ENCODE results near the gene RAB11A. TPM values are rescaled to one million over a fixed set of nuclear protein-coding genes. Genes with fewer than 3 reads are reported as not detected.
"Not testable (repeated sequence)": the region's sequence is repeated elsewhere in the genome, so short reads cannot be mapped to it uniquely, and the experiment has no call there.

RAB11A gene
- total RNA-seq, 2 donors from 2014 or later = 178 to 223 TPM

GRCh38 chr15:65856821-65857455, 12.4 kb upstream of the RAB11A start:
- Histone ChIP-seq H3K27ac (no peak overlapping the region), H3K36me3 (no peaks in the 10 kb centered on the region), H3K27me3 (replicated peaks; ENCODE audit: insufficient read depth) (no peaks in the 10 kb centered on the region), H3K9me3 (no peaks in the 10 kb centered on the region), H3K4me1 (replicated peaks) (no peaks in the 10 kb centered on the region), H3K4me3 (no peak overlapping the region)
- peak; percentile 55 to 71 (median 68) for TF ChIP-seq CTCF (IDR thresholded peaks at IDR 0.05)
- no peak for TF ChIP-seq POLR2AphosphoS5 (IDR thresholded peaks at IDR 0.05)
- no peak for TF ChIP-seq POLR2A (IDR thresholded peaks at IDR 0.05)
- intact Hi-C loops (cut with DNase I) = no loop called here
- peak; percentile 67 for DNase-seq (ENCODE audit: low spot score)
- 73% methylated on average over 12 of the region's 12 CpGs for WGBS

- no peak for DNase-seq (ENCODE audit: low spot score)
- 61% methylated on average over 5 of the region's 5 CpGs for WGBS
- no peaks in the 10 kb centered on the region for H3K27me3 ChIP-seq (replicated peaks; ENCODE audit: insufficient read depth)
- no peak for TF ChIP-seq CTCF (IDR thresholded peaks at IDR 0.05)
- no peak for TF ChIP-seq POLR2AphosphoS5 (IDR thresholded peaks at IDR 0.05)
- no peak for TF ChIP-seq POLR2A (IDR thresholded peaks at IDR 0.05)
- H3K36me3 ChIP-seq = no peaks in the 10 kb centered on the region
- no peaks in the 10 kb centered on the region for H3K4me1 ChIP-seq (replicated peaks)
- intact Hi-C loops (cut with DNase I) = no loop called here
- H3K9me3 ChIP-seq = no peaks in the 10 kb centered on the region
- no peak overlapping the region for H3K27ac ChIP-seq
- no peak overlapping the region for H3K4me3 ChIP-seq
These were observed 11.4 kb upstream of the RAB11A start for GRCh38 chr15:65857718-65858402.

GRCh38 chr15:65862682-65863081, 6.6 kb upstream of the RAB11A start:
- no peak for TF ChIP-seq CTCF (IDR thresholded peaks at IDR 0.05)
- TF ChIP-seq POLR2AphosphoS5 (IDR thresholded peaks at IDR 0.05) = no peak
- TF ChIP-seq POLR2A (IDR thresholded peaks at IDR 0.05) = no peak
- Histone ChIP-seq H3K36me3 (no peaks in the 10 kb centered on the region), H3K9me3 (no peaks in the 10 kb centered on the region), H3K27ac (no peak overlapping the region), H3K4me3 (no peak overlapping the region), H3K4me1 (replicated peaks) (no peaks in the 10 kb centered on the region), H3K27me3 (replicated peaks; ENCODE audit: insufficient read depth) (no peaks in the 10 kb centered on the region)
- intact Hi-C loops (cut with DNase I) = no loop called here
- WGBS = 38% methylated on average over 1 of the region's 1 CpG
- no peak for DNase-seq (ENCODE audit: low spot score)

GRCh38 chr15:65863106-65863505, 6.2 kb upstream of the RAB11A start:
- no peak for TF ChIP-seq POLR2AphosphoS5 (IDR thresholded peaks at IDR 0.05)
- TF ChIP-seq CTCF (IDR thresholded peaks at IDR 0.05) = no peak
- no peak for TF ChIP-seq POLR2A (IDR thresholded peaks at IDR 0.05)
- intact Hi-C loops (cut with DNase I) = no loop called here
- 96% methylated on average over 6 of the region's 6 CpGs for WGBS
- H3K27ac ChIP-seq = no peak overlapping the region
- no peaks in the 10 kb centered on the region for H3K36me3 ChIP-seq
- DNase-seq (ENCODE audit: low spot score) = no peak
- no peaks in the 10 kb centered on the region for H3K27me3 ChIP-seq (replicated peaks; ENCODE audit: insufficient read depth)
- H3K9me3 ChIP-seq = no peaks in the 10 kb centered on the region
- no peak overlapping the region for H3K4me3 ChIP-seq
- H3K4me1 ChIP-seq (replicated peaks) = no peaks in the 10 kb centered on the region

- no peak for TF ChIP-seq POLR2AphosphoS5 (IDR thresholded peaks at IDR 0.05)
- no peak for TF ChIP-seq CTCF (IDR thresholded peaks at IDR 0.05)
- no peak for TF ChIP-seq POLR2A (IDR thresholded peaks at IDR 0.05)
- Histone ChIP-seq H3K36me3 (no peaks in the 10 kb centered on the region), H3K27ac (no peak overlapping the region), H3K4me1 (replicated peaks) (no peaks in the 10 kb centered on the region), H3K4me3 (no peak overlapping the region), H3K27me3 (replicated peaks; ENCODE audit: insufficient read depth) (no peaks in the 10 kb centered on the region), H3K9me3 (no peaks in the 10 kb centered on the region)
- WGBS = 78% methylated on average over 3 of the region's 3 CpGs
- intact Hi-C loops (cut with DNase I) = loop anchor here (5.0 kb wide), 1 partner anchor 75 kb away; the partner anchor contains the start of gene DENND4A
- no peak for DNase-seq (ENCODE audit: low spot score)
These were observed 2.0 kb upstream of the RAB11A start for GRCh38 chr15:65867244-65867643.

- not testable (repeated sequence) for H3K4me1 ChIP-seq (replicated peaks)
- intact Hi-C loops (cut with DNase I) = loop anchor here (2.0 to 5.0 kb wide), 2 partner anchors 35 to 76 kb away; partner anchors contain the start of gene DENND4A
These were observed 1.4 kb upstream of the RAB11A start for GRCh38 chr15:65867933-65868332.

More at GRCh38 chr15:65867933-65868332, 1.4 kb upstream of the RAB11A start:
- H3K4me3 ChIP-seq; H3K36me3 ChIP-seq; H3K9me3 ChIP-seq; H3K27ac ChIP-seq; H3K27me3 ChIP-seq (replicated peaks; ENCODE audit: insufficient read depth); DNase-seq (ENCODE audit: low spot score): not testable (repeated sequence)
- WGBS = 94% methylated on average over 6 of the region's 6 CpGs

Measured in prostate gland (tissue), 2 donors.